Gastroesophageal sphincter (tissue), 4 donors: ENCODE results near the gene LARP1. TPM values are rescaled to one million over a fixed set of nuclear protein-coding genes. Genes with fewer than 3 reads are reported as not detected.
A peak's percentile ranks its signal among the peaks of the same experiment; 100 is the strongest.

Experiments
- ATAC-seq: fragments of 150-250 bp; one replicate; pipeline ENCODE4 v1.9.1; 2016; ENCODE audit warnings: mild to moderate bottlenecking, moderate library complexity
- H3K27ac ChIP-seq, 4 donors: fragments of 200-600 bp; sonication (generic) in 3 of 4; 1 replicate in 3 of 4; 2 replicates in 1 of 4; pipeline ENCODE4 v1.5.1; 2016 to 2019
- H3K27me3 ChIP-seq: fragments of 200-600 bp; sonication (generic); one replicate; pipeline ENCODE4 v1.5.1; 2019
- H3K36me3 ChIP-seq, 2 donors: fragments of 200-600 bp; sonication (generic); one replicate each; pipeline ENCODE4 v1.5.1; 2019; ENCODE audit warnings: control low read depth in 1 of 2
- H3K4me1 ChIP-seq, 3 donors: fragments of 200-600 bp; sonication (generic); 1 replicate in 2 of 3; 2 replicates in 1 of 3; pipeline ENCODE4 v1.5.1; 2016 to 2019; ENCODE audit warnings: control low read depth in 2 of 3
- H3K4me3 ChIP-seq, 2 donors: fragments of 200-600 bp; sonication (generic); one replicate each; pipeline ENCODE4 v1.5.1; 2019; ENCODE audit warnings: mild to moderate bottlenecking in 1 of 2, moderate library complexity in 1 of 2
- H3K9me3 ChIP-seq, 3 donors: fragments of 200-600 bp; sonication (generic); one replicate each; pipeline ENCODE4 v1.5.1; 2017 to 2019; ENCODE audit warnings: control low read depth in 2 of 3
- CTCF ChIP-seq, 4 experiments: fragments of 200-600 bp in 2 of 4; fragments of 450-650 bp in 2 of 4; sonication (generic) in 1 of 4; IDR thresholded peaks; one replicate each; pipeline ENCODE4 v1.5.1; 2017 to 2019; ENCODE audit warnings: antibody characterized with exemption in 4 of 4, mild to moderate bottlenecking in 2 of 4, moderate library complexity in 2 of 4
- EP300 ChIP-seq: sonication (generic); formaldehyde crosslinking; IDR thresholded peaks from one replicate; pipeline ENCODE4 v1.6.1; 2017; ENCODE audit warnings: antibody characterized with exemption, mild to moderate bottlenecking
- POLR2A ChIP-seq, 2 donors: fragments of 450-650 bp; IDR thresholded peaks; one replicate each; pipeline ENCODE4 v1.6.1; 2017; ENCODE audit warnings: antibody characterized with exemption in 2 of 2, mild to moderate bottlenecking in 2 of 2, moderate library complexity in 1 of 2
- POLR2AphosphoS5 ChIP-seq: sonication (generic); formaldehyde crosslinking; IDR thresholded peaks from one replicate; pipeline ENCODE4 v1.6.1; 2017; ENCODE audit warnings: antibody characterized with exemption
- WGBS, 2 donors: methylation state at CpG; one replicate each; pipeline ENCODE4 v1.1.5; 2018; ENCODE audit warnings: low coverage in 1 of 2; 5-methylcytosine and 5-hydroxymethylcytosine counted together
- total RNA-seq, 4 donors: library from RNA; depleted of rRNA; stranded (reverse); fragments of >200 nt; gene quantifications; one replicate each; pipeline ENCODE4 v1.1.0, GENCODE V29; 2016

LARP1 gene
- total RNA-seq, 4 donors from 2014 or later = 64.6 to 118 (median 80.1) TPM

GRCh38 chr5:154768207-154768606 is 13.0 kb downstream of the LARP1 start:
- no peaks in the 10 kb centered on the region for H3K36me3 ChIP-seq
- TF ChIP-seq POLR2AphosphoS5 (no peak), EP300 (no peak), POLR2A (IDR thresholded peaks at IDR 0.05) (no peak), CTCF (IDR thresholded peaks at IDR 0.05) (no peak)
- no peak for ATAC-seq
- no peak overlapping the region for H3K4me3 ChIP-seq
- peaks cover 3 to 99% (median 52%) of the 10 kb centered on the region in 3 donors for H3K4me1 ChIP-seq
- H3K9me3 ChIP-seq = no peaks in the 10 kb centered on the region
- 75 to 97% methylated on average over 1 to 2 of the region's 2 CpGs for WGBS, 2 donors
- no peaks in the 10 kb centered on the region for H3K27me3 ChIP-seq
- H3K27ac ChIP-seq = no peak overlapping the region

- Histone ChIP-seq H3K36me3 (no peaks in the 10 kb centered on the region), H3K27ac (peak overlapping the region in 3 of 4 donors; percentile 9 to 60 (median 22)), H3K9me3 (no peaks in the 10 kb centered on the region), H3K27me3 (no peaks in the 10 kb centered on the region), H3K4me3 (no peak overlapping the region), H3K4me1 (peaks cover under 1 to 100% (median 61%) of the 10 kb centered on the region in 3 donors)
- ATAC-seq = no peak
- TF ChIP-seq EP300 = no peak
- no peak for TF ChIP-seq POLR2A (IDR thresholded peaks at IDR 0.05)
- no peak for TF ChIP-seq POLR2AphosphoS5
- no peak for TF ChIP-seq CTCF (IDR thresholded peaks at IDR 0.05)
- WGBS, 2 donors = 44% methylated on average over 2 of the region's 2 CpGs; no CpG with 5 or more reads in 1 of the 2 donors
These were observed 14.9 kb downstream of the LARP1 start for GRCh38 chr5:154770111-154770510.

GRCh38 chr5:154771383-154771901 is 16.3 kb downstream of the LARP1 start:
- ATAC-seq = peak; percentile 39
- peaks cover 0 to 100% (median 60%) of the 10 kb centered on the region in 3 donors for H3K4me1 ChIP-seq
- no peak for TF ChIP-seq EP300
- TF ChIP-seq CTCF (IDR thresholded peaks at IDR 0.05) = no peak
- TF ChIP-seq POLR2A (IDR thresholded peaks at IDR 0.05) = no peak
- no peak for TF ChIP-seq POLR2AphosphoS5
- no peaks in the 10 kb centered on the region for H3K27me3 ChIP-seq
- peak overlapping the region in 3 of 4 donors; percentile 18 to 60 (median 46) for H3K27ac ChIP-seq
- H3K9me3 ChIP-seq = no peaks in the 10 kb centered on the region
- no peak overlapping the region for H3K4me3 ChIP-seq
- H3K36me3 ChIP-seq = no peaks in the 10 kb centered on the region
- 16 to 53% methylated on average over 3 to 6 of the region's 10 CpGs for WGBS, 2 donors

- H3K4me3 ChIP-seq = no peak overlapping the region
- no peak overlapping the region for H3K27ac ChIP-seq
- no peak for TF ChIP-seq POLR2A (IDR thresholded peaks at IDR 0.05)
- no peak for TF ChIP-seq EP300
- no peak for TF ChIP-seq CTCF (IDR thresholded peaks at IDR 0.05)
- no peak for TF ChIP-seq POLR2AphosphoS5
- WGBS, 2 donors = 87% methylated on average over 2 of the region's 3 CpGs; no CpG with 5 or more reads in 1 of the 2 donors
- no peaks in the 10 kb centered on the region for H3K27me3 ChIP-seq
- H3K36me3 ChIP-seq = no peaks in the 10 kb centered on the region
- H3K4me1 ChIP-seq = peaks cover 0 to 88% (median 43%) of the 10 kb centered on the region in 3 donors
- no peaks in the 10 kb centered on the region for H3K9me3 ChIP-seq
- ATAC-seq = no peak
These were observed 18.1 kb downstream of the LARP1 start for GRCh38 chr5:154773326-154773725.

- Histone ChIP-seq H3K27ac (no peak overlapping the region), H3K27me3 (no peaks in the 10 kb centered on the region), H3K36me3 (no peaks in the 10 kb centered on the region), H3K9me3 (no peaks in the 10 kb centered on the region), H3K4me3 (no peak overlapping the region), H3K4me1 (peaks cover 0 to 88% (median 31%) of the 10 kb centered on the region in 3 donors)
- TF ChIP-seq POLR2AphosphoS5 (no peak), POLR2A (IDR thresholded peaks at IDR 0.05) (no peak), EP300 (no peak), CTCF (IDR thresholded peaks at IDR 0.05) (no peak)
- WGBS, 2 donors = 67 to 93% methylated on average over 1 of the region's 1 CpG
- no peak for ATAC-seq
These were observed 21.0 kb downstream of the LARP1 start for GRCh38 chr5:154776167-154776566.
